Upper lobe of left lung (tissue), 4 donors: ENCODE results near the gene RAB13.

Source experiments
- POLR2A ChIP-seq, 4 donors: fragments of 450-650 bp; IDR thresholded peaks; one replicate each; pipeline ENCODE4 v1.5.1; 2016 to 2017; ENCODE audit warnings: antibody characterized with exemption in 4 of 4, mild to moderate bottlenecking in 2 of 4
- POLR2AphosphoS5 ChIP-seq, 2 donors: sonication (generic); formaldehyde crosslinking; IDR thresholded peaks; one replicate each; pipeline ENCODE4 v1.5.1; 2017; ENCODE audit warnings: antibody characterized with exemption in 2 of 2
- TF ChIP-seq, protein P1 (sequence below), 6 experiments: fragments of 450-650 bp in 4 of 6; fragments of 200-600 bp in 2 of 6; sonication (generic) in 2 of 6; IDR thresholded peaks; one replicate each; pipeline ENCODE4 v1.5.1; 2016 to 2019; ENCODE audit warnings: antibody characterized with exemption in 6 of 6

DNA sequence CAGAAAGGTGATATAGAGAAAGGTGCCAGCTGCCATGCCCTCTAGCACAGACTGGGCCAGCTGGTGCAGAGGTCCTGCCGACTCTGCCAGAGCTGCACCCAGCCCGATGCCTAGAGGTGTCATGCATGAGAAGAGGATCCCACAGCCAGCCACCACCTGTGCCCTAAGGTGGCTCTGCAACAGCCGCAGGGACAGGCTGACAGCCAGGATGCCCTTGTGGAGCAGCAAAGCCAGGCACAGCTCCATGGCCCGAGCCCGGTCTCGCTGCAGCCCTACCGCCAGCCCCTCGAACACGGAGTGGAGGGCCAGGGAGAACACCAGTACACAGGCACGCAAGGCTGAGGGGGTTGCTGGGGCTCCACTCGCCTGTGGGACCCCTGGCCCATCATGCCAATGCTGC lies 25.9 kb downstream of the RAB13 start:
- TF ChIP-seq POLR2A (IDR thresholded peaks at IDR 0.05) (no peak), POLR2AphosphoS5 (IDR thresholded peaks at IDR 0.05) (no peak)
- TF ChIP-seq, protein P1, sequence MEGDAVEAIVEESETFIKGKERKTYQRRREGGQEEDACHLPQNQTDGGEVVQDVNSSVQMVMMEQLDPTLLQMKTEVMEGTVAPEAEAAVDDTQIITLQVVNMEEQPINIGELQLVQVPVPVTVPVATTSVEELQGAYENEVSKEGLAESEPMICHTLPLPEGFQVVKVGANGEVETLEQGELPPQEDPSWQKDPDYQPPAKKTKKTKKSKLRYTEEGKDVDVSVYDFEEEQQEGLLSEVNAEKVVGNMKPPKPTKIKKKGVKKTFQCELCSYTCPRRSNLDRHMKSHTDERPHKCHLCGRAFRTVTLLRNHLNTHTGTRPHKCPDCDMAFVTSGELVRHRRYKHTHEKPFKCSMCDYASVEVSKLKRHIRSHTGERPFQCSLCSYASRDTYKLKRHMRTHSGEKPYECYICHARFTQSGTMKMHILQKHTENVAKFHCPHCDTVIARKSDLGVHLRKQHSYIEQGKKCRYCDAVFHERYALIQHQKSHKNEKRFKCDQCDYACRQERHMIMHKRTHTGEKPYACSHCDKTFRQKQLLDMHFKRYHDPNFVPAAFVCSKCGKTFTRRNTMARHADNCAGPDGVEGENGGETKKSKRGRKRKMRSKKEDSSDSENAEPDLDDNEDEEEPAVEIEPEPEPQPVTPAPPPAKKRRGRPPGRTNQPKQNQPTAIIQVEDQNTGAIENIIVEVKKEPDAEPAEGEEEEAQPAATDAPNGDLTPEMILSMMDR (IDR thresholded peaks at IDR 0.05) = no peak
